K562 (cell line): ENCODE results near the gene LINGO3. TPM values are rescaled to one million over a fixed set of nuclear protein-coding genes. Genes with fewer than 3 reads are reported as not detected.

Experiments
- ATAC-seq: fragments of 200-7000 bp; cut with Tn5 transposase; 3 replicates; pipeline ENCODE4 v1.9.1; 2020; ENCODE audit warnings: moderate library complexity
- BruUV-seq: library from RNA; stranded (reverse); fragments of 400-500 nt; replicated peaks from 2 replicates; lab custom pipeline; 2021; lab: Mats Ljungman, UMichigan
- CTCF ChIA-PET: fragments of 300-600 bp; formaldehyde crosslinking; extraction: SDS; loops from one replicate; lab custom pipeline; 2021; ENCODE audit warnings: low intra/inter-chr PET ratio; lab: Yijun Ruan, JAX
- POLR2A ChIA-PET: fragments of 300-600, 350-650 bp; sonication (Branson Sonifier 250); formaldehyde crosslinking; extraction: SDS; loops from one replicate; lab custom pipeline; 2021; ENCODE audit warnings: antibody characterized with exemption, inconsistent platforms; lab: Yijun Ruan, JAX
- DNase-seq, 4 experiments: peaks; one replicate each; pipeline versions ENCODE4 v3.0.0 to v3.0.0-alpha.2; 2011 to 2018; ENCODE audit warnings: low spot score in 3 of 4, mixed read lengths in 3 of 4; ENCODE audit errors: extremely low read depth in 1 of 4
- FAIRE-seq: peaks from 2 replicates; lab custom pipeline; 2011; peaks lifted over from hg19 to GRCh38; lab: Jason Lieb, UNC
- H2AFZ ChIP-seq: 2 replicates; pipeline ENCODE4 v1.6.0; 2011; ENCODE audit warnings: low read depth, low read length, control low read depth, inconsistent platforms
- H3K27ac ChIP-seq: fragments of 200-600 bp; 3 replicates; pipeline ENCODE4 v1.8.0; 2011; ENCODE audit warnings: low read depth, mild to moderate bottlenecking, control low read depth, inconsistent platforms, low read length, moderate library complexity, mixed read lengths; ENCODE audit errors: extremely low read depth
- H3K27me3 ChIP-seq, 2 experiments: fragments of 300-600 bp in 1 of 2; 2 replicates in 1 of 2; 3 replicates in 1 of 2; pipeline versions ENCODE4 v1.6.0 to v1.8.0; 2011; ENCODE audit warnings: inconsistent platforms in 2 of 2, low read length in 2 of 2, mild to moderate bottlenecking in 1 of 2, mixed read lengths in 1 of 2, moderate library complexity in 1 of 2; ENCODE audit not compliant: control insufficient read depth in 2 of 2, insufficient read depth in 2 of 2
- H3K36me3 ChIP-seq: fragments of 300-600 bp; 3 replicates; pipeline ENCODE4 v1.8.0; 2011; ENCODE audit warnings: mild to moderate bottlenecking, low read length, inconsistent platforms; ENCODE audit not compliant: control insufficient read depth, insufficient read depth
- H3K4me1 ChIP-seq, 2 experiments: fragments of 200-600 bp in 1 of 2; replicated peaks in 1 of 2; 2 replicates in 1 of 2; 3 replicates in 1 of 2; pipeline versions ENCODE4 v1.5.1 to v1.8.0; 2011; ENCODE audit warnings: inconsistent platforms in 2 of 2, low read length in 2 of 2, mild to moderate bottlenecking in 1 of 2, mixed read lengths in 1 of 2, moderate library complexity in 1 of 2; ENCODE audit not compliant: control insufficient read depth in 2 of 2, insufficient read depth in 2 of 2
- H3K4me2 ChIP-seq: 2 replicates; pipeline ENCODE4 v1.6.1; 2011; ENCODE audit warnings: low read length, control low read depth, inconsistent platforms, mixed read lengths; ENCODE audit not compliant: insufficient read depth
- H3K4me3 ChIP-seq: fragments of 200-600 bp; sonication (generic), shearing (Covaris generic); 2 replicates; pipeline ENCODE4 v1.5.1; 2016; ENCODE audit warnings: control low read depth, inconsistent platforms
- H3K79me2 ChIP-seq: fragments of 200-600 bp; 3 replicates; pipeline ENCODE4 v1.8.0; 2011; ENCODE audit warnings: low read length, inconsistent platforms; ENCODE audit not compliant: control insufficient read depth, insufficient read depth
- H3K9ac ChIP-seq, 2 experiments: 2 replicates each; pipeline versions ENCODE4 v1.6.0 to v1.6.1; 2011; ENCODE audit warnings: low read depth in 2 of 2, low read length in 2 of 2, control low read depth in 1 of 2, inconsistent platforms in 1 of 2, mild to moderate bottlenecking in 1 of 2, mixed read lengths in 1 of 2; ENCODE audit not compliant: insufficient read depth in 1 of 2
- H3K9me1 ChIP-seq: one replicate; pipeline ENCODE4 v1.6.0; 2011; ENCODE audit warnings: inconsistent platforms, mild to moderate bottlenecking, low read length, moderate library complexity; ENCODE audit not compliant: control insufficient read depth, insufficient read depth
- H3K9me3 ChIP-seq: replicated peaks from 2 replicates; pipeline ENCODE4 v1.5.1; 2011; ENCODE audit warnings: low read depth, low read length, inconsistent platforms; ENCODE audit not compliant: control insufficient read depth, insufficient read depth
- H4K20me1 ChIP-seq: replicated peaks from 2 replicates; pipeline ENCODE4 v1.6.1; 2011; ENCODE audit warnings: low read length, inconsistent platforms, mixed read lengths; ENCODE audit not compliant: control insufficient read depth, insufficient read depth
- ADNP ChIP-seq: fragments of 200-800 bp; sonication (Bioruptor generic); IDR thresholded peaks from 2 replicates; pipeline ENCODE4 v1.6.1; 2016; ENCODE audit warnings: missing genetic modification characterization, missing compliant biosample characterization
- BCOR ChIP-seq: fragments of 450-650 bp; IDR thresholded peaks from 2 replicates; pipeline ENCODE4 v1.6.1; 2016
- BMI1 ChIP-seq: fragments of 150-350 bp; IDR thresholded peaks from 2 replicates; pipeline ENCODE4 v1.6.1; 2014; ENCODE audit warnings: low read length
- CBFA2T3 ChIP-seq: fragments of 450-650 bp; IDR thresholded peaks from 2 replicates; pipeline ENCODE4 v1.6.1; 2017
- EGR1 ChIP-seq: fragments of 450-650 bp; conservative IDR thresholded peaks from 2 replicates; pipeline ENCODE4 v1.6.1; 2017; ENCODE audit warnings: mild to moderate bottlenecking
- ESRRB ChIP-seq: fragments of 250-450 bp; sonication (Bioruptor Pico); IDR thresholded peaks from 2 replicates; pipeline ENCODE4 v1.5.0; 2020; ENCODE audit warnings: mild to moderate bottlenecking, moderate library complexity, borderline replicate concordance
- KDM1A ChIP-seq, 2 experiments: fragments of 450-650 bp; IDR thresholded peaks; 2 replicates each; pipeline ENCODE4 v1.6.1; 2016; ENCODE audit warnings: mild to moderate bottlenecking in 2 of 2
- RBM22 ChIP-seq: fragments of 200-400 bp; formaldehyde crosslinking; IDR thresholded peaks from 2 replicates; pipeline ENCODE4 v1.6.1; 2018; ENCODE audit warnings: low read length, low read depth; ENCODE audit not compliant: poor library complexity, severe bottlenecking
- RBM25 ChIP-seq: fragments of 200-400 bp; formaldehyde crosslinking; IDR thresholded peaks from 2 replicates; pipeline ENCODE4 v1.6.1; 2018; ENCODE audit warnings: low read length, low read depth, moderate library complexity; ENCODE audit not compliant: severe bottlenecking
- ZFP1 ChIP-seq: fragments of 450-650 bp; formaldehyde crosslinking; IDR thresholded peaks from 2 replicates; pipeline ENCODE4 v1.4.0; 2020; ENCODE audit warnings: mild to moderate bottlenecking, mixed read lengths
- ZFP36 ChIP-seq: fragments of 150-350 bp; IDR thresholded peaks from 2 replicates; pipeline ENCODE4 v1.6.1; 2018; ENCODE audit warnings: low read length, low read depth; ENCODE audit not compliant: partially characterized antibody
- ZNF764 ChIP-seq: fragments of 250-450 bp; sonication (Bioruptor Pico); IDR thresholded peaks from 2 replicates; pipeline ENCODE4 v1.4.0; 2020; ENCODE audit warnings: low read depth, mild to moderate bottlenecking, moderate library complexity
- WGBS: fragments of 100-300 bp; shearing (Covaris generic); methylation state at CpG from one replicate; pipeline ENCODE4 v1.1.6; 2016; ENCODE audit warnings: low coverage, mixed read lengths; ENCODE audit not compliant: insufficient coverage; ENCODE audit errors: missing lambda C conversion rate; 5-methylcytosine and 5-hydroxymethylcytosine counted together
- in situ Hi-C: fragments of 300-500 bp; cut with MboI; formaldehyde crosslinking; loops from 4 replicates; pipeline ENCODE4 v1.15.0; 2018; ENCODE audit warnings: inconsistent platforms, mixed read lengths
- intact Hi-C: fragments of 100-400 bp; cut with micrococcal nuclease; formaldehyde crosslinking; loops from 2 replicates; pipeline ENCODE4 v1.14.2; 2022
- polyA plus RNA-seq, 8 experiments: library from polyadenylated mRNA; depleted of rRNA in 4 of 8; stranded (reverse) in 5 of 8; unstranded in 3 of 8; fragments of >200 nt; fragmentation: Nextera tagmentation in 2 of 8; fragmentation: Illumina TruSeq in 1 of 8; extraction: Ambion mirVana in 2 of 8; extraction: Trizol in 1 of 8; gene quantifications; 2 replicates each; pipeline versions ENCODE4 v1.2.1 to v1.2.3, GENCODE V29; 2011 to 2014; ENCODE audit warnings: inconsistent platforms in 1 of 8, missing spikeins in 1 of 8
- total RNA-seq, 7 experiments: library from RNA; depleted of rRNA in 6 of 7; stranded (reverse); fragments of >200 nt in 6 of 7; fragmentation: Illumina TruSeq in 2 of 7; extraction: Trizol in 2 of 7; gene quantifications; 2 replicates each; pipeline versions ENCODE4 v1.2.1 to v1.2.3, GENCODE V29; 2011 to 2021; ENCODE audit warnings: low replicate concordance in 1 of 7
- TF ChIP-seq, protein P1 (sequence below): fragments of 450-650 bp; formaldehyde crosslinking; IDR thresholded peaks from 2 replicates; pipeline ENCODE4 v1.4.0; 2022; ENCODE audit warnings: missing genetic modification characterization
- TF ChIP-seq, protein P2 (sequence below): sonication (generic); formaldehyde crosslinking; IDR thresholded peaks from 2 replicates; pipeline ENCODE4 v1.8.0; 2022; ENCODE audit warnings: mild to moderate bottlenecking, missing genetic modification reagents

The LINGO3 gene
- total and polyA plus RNA-seq, 9 of the 15 experiments (the other 6 are each of a cell fraction or from before 2014, with no cell fraction given) = 0.03 to 0.05 (median 0.03) TPM; not detected in 6

DNA sequence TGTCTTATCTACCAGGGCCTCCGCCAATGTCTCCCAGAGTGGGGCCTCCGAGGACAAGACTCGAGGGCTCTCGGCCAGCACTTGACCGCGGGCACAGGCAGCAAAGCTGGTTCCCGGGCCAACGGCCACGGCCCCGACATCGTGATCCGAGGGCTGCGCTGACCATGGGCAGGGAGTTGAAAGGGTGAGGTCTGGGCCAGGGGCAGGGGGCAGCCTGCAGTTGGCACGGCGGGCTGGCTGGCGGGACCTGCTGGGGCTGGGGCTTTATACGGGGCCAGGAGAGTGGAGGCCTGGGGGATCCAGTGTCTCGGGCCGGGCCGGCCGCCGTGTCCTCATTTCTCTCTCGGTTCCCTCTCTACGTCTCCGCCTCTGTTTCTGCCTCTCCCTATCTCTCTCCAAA lies 9.8 kb upstream of the LINGO3 start (continued):
- TF ChIP-seq BMI1 (no peak), ZNF764 (CRISPR knock-in tag) (no peak), EGR1 (no peak), ESRRB (CRISPR knock-in tag) (no peak)
- TF ChIP-seq, protein P1, sequence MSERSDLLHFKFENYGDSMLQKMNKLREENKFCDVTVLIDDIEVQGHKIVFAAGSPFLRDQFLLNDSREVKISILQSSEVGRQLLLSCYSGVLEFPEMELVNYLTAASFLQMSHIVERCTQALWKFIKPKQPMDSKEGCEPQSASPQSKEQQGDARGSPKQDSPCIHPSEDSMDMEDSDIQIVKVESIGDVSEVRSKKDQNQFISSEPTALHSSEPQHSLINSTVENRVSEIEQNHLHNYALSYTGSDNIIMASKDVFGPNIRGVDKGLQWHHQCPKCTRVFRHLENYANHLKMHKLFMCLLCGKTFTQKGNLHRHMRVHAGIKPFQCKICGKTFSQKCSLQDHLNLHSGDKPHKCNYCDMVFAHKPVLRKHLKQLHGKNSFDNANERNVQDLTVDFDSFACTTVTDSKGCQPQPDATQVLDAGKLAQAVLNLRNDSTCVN (CRISPR knock-in tag) = no peak

DNA sequence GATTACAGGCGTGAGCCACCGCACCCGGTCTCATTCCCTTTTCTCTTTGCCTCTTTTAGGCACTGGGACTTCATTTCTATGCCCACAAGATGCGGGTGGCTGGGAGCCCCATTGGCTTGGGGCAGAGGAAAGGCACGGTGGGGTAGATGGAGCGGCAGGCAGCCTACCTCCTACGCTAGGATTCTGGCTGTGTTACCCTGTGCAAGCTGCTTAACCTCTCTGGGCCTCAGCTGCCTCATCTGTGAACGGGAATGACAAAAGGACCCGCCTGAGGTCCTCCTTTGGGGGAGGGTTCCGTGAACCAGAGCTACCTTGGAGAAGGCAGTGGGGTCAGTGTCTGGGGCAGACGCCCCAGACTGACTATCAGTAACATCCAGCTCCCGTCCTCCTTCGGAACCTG lies 9.3 kb upstream of the LINGO3 start:
- FAIRE-seq = no peak
- intact Hi-C loops = loop anchor here (5.0 kb wide), 1 partner anchor 40 kb away; no protein-coding TSS in a partner anchor
- ChIA-PET CTCF (no interaction called here), POLR2A (interaction anchor here (0.5 to 4.2 kb wide), 5 partner anchors 10 to 149 kb away, joined by 3 to 13 read pairs (median 4); partner anchors contain the start of genes AMH, LSM7 and SPPL2B)
- H3K4me1 ChIP-seq = peaks cover 3 to 39% of the 10 kb centered on the region in 2 experiments; a peak in 3 of 5 replicates
- peak overlapping the region in 1 of 2 experiments; percentile 55; a peak in 1 of 4 replicates for H3K9ac ChIP-seq
- ATAC-seq = no peak
- no peaks in the 10 kb centered on the region for H3K27me3 ChIP-seq
- H3K79me2 ChIP-seq = no peaks in the 10 kb centered on the region
- no peak overlapping the region for H2AFZ ChIP-seq
- TF ChIP-seq RBM25 (peak; percentile 62), CBFA2T3 (no peak), ZFP1 (CRISPR knock-in tag) (no peak), KDM1A (IDR thresholded peaks at IDR 0.05) (0 out of 4 replicates have a peak, but pooled peaks have one; percentile 12 to 37), RBM22 (no peak), ZFP36 (peak; percentile 50), ADNP (tag) (0 out of 2 replicates have a peak, but pooled peaks have one; percentile 29), BCOR (peak; percentile 73)
- TF ChIP-seq, protein P2, sequence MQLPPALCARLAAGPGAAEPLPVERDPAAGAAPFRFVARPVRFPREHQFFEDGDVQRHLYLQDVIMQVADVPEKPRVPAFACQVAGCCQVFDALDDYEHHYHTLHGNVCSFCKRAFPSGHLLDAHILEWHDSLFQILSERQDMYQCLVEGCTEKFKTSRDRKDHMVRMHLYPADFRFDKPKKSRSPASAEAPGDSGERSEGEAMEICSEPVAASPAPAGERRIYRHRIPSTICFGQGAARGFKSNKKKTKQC (CRISPR knock-in tag) = no peak
- no peaks in the 10 kb centered on the region for H4K20me1 ChIP-seq
- H3K4me2 ChIP-seq = no peak overlapping the region
- peaks cover 8% of the 10 kb centered on the region; the same call in 1 of the 3 replicates for H3K36me3 ChIP-seq
- H3K4me3 ChIP-seq = no peak overlapping the region
- H3K9me3 ChIP-seq = peaks cover 12% of the 10 kb centered on the region
- H3K9me1 ChIP-seq = no peaks in the 10 kb centered on the region
- 55% methylated on average over 13 of the region's 13 CpGs for WGBS
- no TSS peak for BruUV-seq
- in situ Hi-C loops = loop anchor here (5.0 to 10.0 kb wide), 2 partner anchors 82 to 160 kb away; partner anchors contain the start of genes PLEKHJ1 and SF3A2
- no peak for DNase-seq
- H3K27ac ChIP-seq = no peak overlapping the region
